HepG2 (cell line): ENCODE results near the gene GRK6. TPM values are rescaled to one million over a fixed set of nuclear protein-coding genes. Genes with fewer than 3 reads are reported as not detected.

Experiments used
- ATAC-seq: fragments of 200-7000 bp; cut with Tn5 transposase; 3 replicates; pipeline ENCODE4 v1.9.1; 2020; ENCODE audit warnings: mild to moderate bottlenecking, moderate library complexity
- BruUV-seq: library from RNA; stranded (reverse); fragments of 400-500 nt; replicated peaks from 2 replicates; lab custom pipeline; 2021; lab: Mats Ljungman, UMichigan
- CTCF ChIA-PET: fragments of 300-600 bp; formaldehyde crosslinking; extraction: SDS; loops from one replicate; lab custom pipeline; 2021; ENCODE audit warnings: low total read pairs, inconsistent platforms, low intra/inter-chr PET ratio; lab: Yijun Ruan, JAX
- POLR2A ChIA-PET: fragments of 350-600 bp; sonication (Branson Sonifier 250); formaldehyde crosslinking; loops from one replicate; lab custom pipeline; 2020; ENCODE audit warnings: antibody characterized with exemption, inconsistent platforms; lab: Yijun Ruan, JAX
- DNase-seq: peaks from one replicate; pipeline ENCODE4 v3.0.0-alpha.2; 2015; ENCODE audit warnings: low spot score
- FAIRE-seq: peaks from 3 replicates; lab custom pipeline; 2011; peaks lifted over from hg19 to GRCh38; lab: Jason Lieb, UNC
- H2AFZ ChIP-seq: one replicate; pipeline ENCODE4 v1.6.1; 2011; ENCODE audit warnings: low read length, inconsistent platforms
- H3K27ac ChIP-seq: fragments of 300-600 bp; 3 replicates; pipeline ENCODE4 v1.8.0; 2011; ENCODE audit warnings: mixed run types, mild to moderate bottlenecking, mixed read lengths, low read length, inconsistent platforms; ENCODE audit not compliant: insufficient read depth; ENCODE audit errors: extremely low read length
- H3K27me3 ChIP-seq, 2 experiments: fragments of 200-600 bp in 1 of 2; 2 replicates in 1 of 2; 3 replicates in 1 of 2; pipeline versions ENCODE4 v1.6.0 to v1.8.0; 2011; ENCODE audit warnings: low read length in 2 of 2, mild to moderate bottlenecking in 2 of 2, moderate library complexity in 2 of 2, inconsistent platforms in 1 of 2; ENCODE audit not compliant: insufficient read depth in 2 of 2, control insufficient read depth in 1 of 2
- H3K36me3 ChIP-seq, 2 experiments: fragments of 200-600 bp in 1 of 2; replicated peaks in 1 of 2; 2 replicates in 1 of 2; 3 replicates in 1 of 2; pipeline versions ENCODE4 v1.5.1 to v1.8.0; 2011; ENCODE audit warnings: low read length in 2 of 2, inconsistent platforms in 1 of 2; ENCODE audit not compliant: insufficient read depth in 2 of 2, control insufficient read depth in 1 of 2
- H3K4me1 ChIP-seq: 2 replicates; pipeline ENCODE4 v1.5.1; 2012; ENCODE audit warnings: low read length, inconsistent platforms; ENCODE audit not compliant: insufficient read depth
- H3K4me2 ChIP-seq: 2 replicates; pipeline ENCODE4 v1.6.0; 2011; ENCODE audit warnings: low read depth, low read length, inconsistent platforms
- H3K4me3 ChIP-seq, 3 experiments: fragments of 200-600 bp in 1 of 3; sonication (generic), shearing (Covaris generic) in 1 of 3; replicated peaks in 1 of 3; 2 replicates each; pipeline ENCODE4 v1.5.1; 2011 to 2016; ENCODE audit warnings: low read length in 3 of 3, inconsistent platforms in 2 of 3, low read depth in 2 of 3, mild to moderate bottlenecking in 2 of 3, control low read depth in 1 of 3, mixed read lengths in 1 of 3; ENCODE audit not compliant: insufficient read depth in 1 of 3
- H3K79me2 ChIP-seq: one replicate; pipeline ENCODE4 v1.6.1; 2011; ENCODE audit warnings: low read length, inconsistent platforms; ENCODE audit not compliant: insufficient read depth
- H3K9ac ChIP-seq: 2 replicates; pipeline ENCODE4 v1.6.0; 2011; ENCODE audit warnings: mild to moderate bottlenecking, low read depth, low read length, inconsistent platforms; ENCODE audit not compliant: insufficient read depth
- H3K9me3 ChIP-seq: 2 replicates; pipeline ENCODE4 v1.5.1; 2012; ENCODE audit warnings: mild to moderate bottlenecking, low read length
- H4K20me1 ChIP-seq: 2 replicates; pipeline ENCODE4 v1.6.0; 2011; ENCODE audit warnings: inconsistent platforms, mild to moderate bottlenecking, low read length, moderate library complexity; ENCODE audit not compliant: insufficient read depth
- HOXD1 ChIP-seq: sonication (generic); formaldehyde crosslinking; IDR thresholded peaks from 2 replicates; pipeline ENCODE4 v1.5.0; 2020; ENCODE audit warnings: missing genetic modification reagents
- KDM2A ChIP-seq: sonication (generic); formaldehyde crosslinking; IDR thresholded peaks from 2 replicates; pipeline ENCODE4 v1.4.0; 2020; ENCODE audit warnings: low read depth, missing genetic modification reagents, borderline replicate concordance
- MIER3 ChIP-seq: IDR thresholded peaks from 2 replicates; pipeline ENCODE4 v1.6.1; 2016; ENCODE audit warnings: missing compliant biosample characterization, borderline replicate concordance
- PAXIP1 ChIP-seq: sonication (generic); formaldehyde crosslinking; conservative IDR thresholded peaks from 2 replicates; pipeline ENCODE4 v1.4.0; 2020; ENCODE audit warnings: mild to moderate bottlenecking, missing genetic modification reagents, moderate library complexity
- POLR2A ChIP-seq, 2 experiments: IDR thresholded peaks; 2 replicates each; pipeline ENCODE4 v1.6.1; 2011; ENCODE audit warnings: low read depth in 2 of 2, low read length in 2 of 2, mild to moderate bottlenecking in 1 of 2, moderate library complexity in 1 of 2; ENCODE audit not compliant: insufficient read depth in 1 of 2
- TAF15 ChIP-seq: fragments of 200-400 bp; formaldehyde crosslinking; IDR thresholded peaks from one replicate; pipeline ENCODE4 v1.6.1; 2018; ENCODE audit warnings: mild to moderate bottlenecking, low read depth, low read length; ENCODE audit not compliant: poor library complexity, severe bottlenecking
- ZGPAT ChIP-seq: IDR thresholded peaks from 2 replicates; pipeline ENCODE4 v1.6.1; 2016; ENCODE audit warnings: mild to moderate bottlenecking
- ZNF274 ChIP-seq: sonication (generic); formaldehyde crosslinking; IDR thresholded peaks from 2 replicates; pipeline ENCODE4 v1.5.1; 2020; ENCODE audit warnings: mild to moderate bottlenecking, missing genetic modification reagents
- ZNF296 ChIP-seq: sonication (generic); formaldehyde crosslinking; conservative IDR thresholded peaks from 2 replicates; pipeline ENCODE4 v1.5.0; 2020; ENCODE audit warnings: mild to moderate bottlenecking, missing genetic modification reagents
- ZNF350 ChIP-seq: sonication (generic); formaldehyde crosslinking; IDR thresholded peaks from 2 replicates; pipeline ENCODE4 v1.4.0; 2020; ENCODE audit warnings: mild to moderate bottlenecking, low read depth, missing genetic modification reagents, borderline replicate concordance
- ZNF44 ChIP-seq: sonication (generic); formaldehyde crosslinking; IDR thresholded peaks from 2 replicates; pipeline ENCODE4 v1.5.1; 2020; ENCODE audit warnings: mild to moderate bottlenecking, missing genetic modification reagents
- ZNF468 ChIP-seq: sonication (generic); formaldehyde crosslinking; IDR thresholded peaks from 2 replicates; pipeline ENCODE4 v1.8.0; 2022; ENCODE audit warnings: mild to moderate bottlenecking, moderate library complexity, missing genetic modification reagents
- ZNF672 ChIP-seq: sonication (generic); formaldehyde crosslinking; IDR thresholded peaks from 2 replicates; pipeline ENCODE4 v1.8.1; 2022; ENCODE audit warnings: missing genetic modification reagents
- ZSCAN9 ChIP-seq: IDR thresholded peaks from 2 replicates; pipeline ENCODE4 v1.6.1; 2016; ENCODE audit warnings: borderline replicate concordance
- WGBS: methylation state at CpG from one replicate; pipeline ENCODE4 v1.1.6; 2017; ENCODE audit warnings: low lambda C conversion rate; 5-methylcytosine and 5-hydroxymethylcytosine counted together
- in situ Hi-C: cut with HindIII; loops from 2 replicates; pipeline ENCODE4 v1.10.0; 2017; ENCODE audit warnings: low pct_unique_long_range_greater_than_20kb; ENCODE audit not compliant: extremely low pct_ligation_motif_present
- intact Hi-C: fragments of 100-400 bp; cut with micrococcal nuclease; formaldehyde crosslinking; loops from one replicate; pipeline ENCODE4 v1.10.0; 2022; ENCODE audit not compliant: unreplicated experiment
- polyA plus RNA-seq, 8 experiments: library from polyadenylated mRNA; depleted of rRNA in 3 of 8; stranded (reverse) in 7 of 8; unstranded in 1 of 8; fragments of >200 nt; fragmentation: Illumina TruSeq in 4 of 8; extraction: Trizol in 4 of 8; gene quantifications; 2 replicates each; pipeline versions ENCODE4 v1.2.1 to v1.2.3, GENCODE V29; 2011 to 2016; ENCODE audit warnings: low read depth in 4 of 8, missing spikeins in 1 of 8, mixed read lengths in 1 of 8; ENCODE audit not compliant: insufficient read depth in 1 of 8
- total RNA-seq, 5 experiments: library from RNA; depleted of rRNA; stranded (reverse); fragments of >200 nt; fragmentation: Illumina TruSeq; extraction: Trizol; gene quantifications; 2 replicates each; pipeline ENCODE4 v1.2.3, GENCODE V29; 2016; ENCODE audit warnings: low read depth in 1 of 5

GRK6 gene
- total and polyA plus RNA-seq, 2 of the 13 experiments (the other 11 are each of a cell fraction or from before 2014, with no cell fraction given): 13.2 to 19.9 TPM

- Histone ChIP-seq H3K4me3 (peak overlapping the region; percentile 81 to 89 (median 87)), H2AFZ (no peak overlapping the region), H3K79me2 (peaks cover 5% of the 10 kb centered on the region), H3K27ac (peak overlapping the region; percentile 84), H3K9ac (peak overlapping the region; percentile 82), H3K27me3 (no peaks in the 10 kb centered on the region; a peak in 1 of 5 replicates), H3K36me3 (peaks cover 0 to 4% of the 10 kb centered on the region in 2 experiments; a peak in 2 of 5 replicates), H3K4me2 (peak overlapping the region; percentile 98), H3K9me3 (no peaks in the 10 kb centered on the region), H3K4me1 (peaks cover 41% of the 10 kb centered on the region), H4K20me1 (peaks cover 12% of the 10 kb centered on the region; the same call in 1 of the 2 replicates)
- ChIA-PET CTCF (interaction anchor here (1.0 to 4.8 kb wide), 8 partner anchors 27 to 342 kb away, joined by 3 to 54 read pairs (median 8); partner anchors contain the start of gene GRK6), POLR2A (interaction anchor here (0.6 to 4.4 kb wide), 16 partner anchors 12 to 340 kb away, joined by 3 to 29 read pairs (median 7); partner anchors contain the start of genes F12, GRK6 and PDLIM7)
- no peak for FAIRE-seq
- in situ Hi-C loops: loop anchor here (25.0 kb wide), 1 partner anchor 342 kb away; no protein-coding TSS in a partner anchor
- intact Hi-C loops: loop anchor here (1.0 kb wide), 2 partner anchors 50 to 64 kb away; no protein-coding TSS in a partner anchor
- no TSS peak for BruUV-seq
- DNase-seq: no peak
- WGBS: 16% methylated on average over 24 of the region's 31 CpGs
- ATAC-seq: peak; percentile 2
- TF ChIP-seq ZNF672 (CRISPR knock-in tag): no peak
- TF ChIP-seq ZNF274: 0 out of 2 replicates have a peak, but pooled peaks have one; percentile 70
- TF ChIP-seq ZNF296 (CRISPR knock-in tag): no peak
- TF ChIP-seq PAXIP1 (CRISPR knock-in tag): no peak
- no peak for TF ChIP-seq ZGPAT (CRISPR knock-in tag)
- peak; percentile 73; the same call in 1 of the 2 replicates for TF ChIP-seq ZNF44 (CRISPR knock-in tag)
- TF ChIP-seq POLR2A (IDR thresholded peaks at IDR 0.05; ENCODE audit: insufficient read depth in 1 of 2, low read depth in 2 of 2, low read length in 2 of 2): no peak
- no peak for TF ChIP-seq ZSCAN9 (CRISPR knock-in tag)
- TF ChIP-seq KDM2A (CRISPR knock-in tag): no peak
- no peak for TF ChIP-seq TAF15
- TF ChIP-seq MIER3 (CRISPR knock-in tag): no peak
- TF ChIP-seq ZNF350 (CRISPR knock-in tag): peak; percentile 9; the same call in 1 of the 2 replicates
- TF ChIP-seq ZNF468 (CRISPR knock-in tag): no peak
- no peak for TF ChIP-seq HOXD1 (CRISPR knock-in tag)
Observed at GRCh38 chr5:177453852-177454396, 27.4 kb downstream of the GRK6 start.
